GM18502 (cell line): ENCODE data around the gene BTBD9.

Source experiments
- ATAC-seq: cut with Tn5 transposase; IDR thresholded peaks from one replicate; pipeline ENCODE4 v1.9.1; 2021; ENCODE audit warnings: mild to moderate bottlenecking; ENCODE audit not compliant: unreplicated experiment, poor library complexity

BTBD9 gene

DNA sequence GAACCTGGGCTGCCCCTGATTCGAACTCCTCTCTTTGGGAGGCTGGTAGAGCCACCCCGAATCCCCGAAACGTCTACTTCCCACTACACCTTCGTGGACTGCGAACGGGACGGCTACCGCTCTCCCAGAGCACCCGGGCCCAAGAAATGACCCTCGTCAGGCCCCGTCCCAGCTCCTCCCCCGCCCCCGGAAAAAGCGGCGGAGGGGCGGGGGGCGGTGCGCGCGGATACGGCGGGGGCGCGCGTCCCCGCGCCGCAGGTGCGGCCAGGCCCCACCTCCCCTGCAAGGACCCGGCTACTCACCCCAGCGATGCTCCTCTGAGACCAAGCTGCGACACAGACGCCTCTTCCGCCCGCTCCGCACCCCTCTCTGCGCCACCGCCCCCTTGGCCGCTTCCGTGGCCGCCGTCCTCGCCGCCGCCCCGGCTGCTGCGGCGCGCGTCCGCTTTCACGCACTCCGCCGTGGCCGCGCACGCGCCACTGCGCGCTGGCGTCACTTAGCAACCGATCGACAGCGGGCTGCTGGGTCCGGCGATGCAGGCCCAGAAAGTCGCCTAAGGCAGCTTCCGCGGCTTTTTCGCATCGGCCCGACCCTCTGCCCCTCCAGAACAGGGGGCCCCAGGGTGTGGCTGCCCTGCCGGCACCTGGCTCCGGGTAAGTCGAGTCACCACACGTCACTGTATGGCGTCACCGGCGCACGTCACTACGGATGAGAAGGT, at the start of gene BTBD9:
Gene BTBD9, minus strand, starts transcription at position 432 of the 718 bp plus-strand sequence.
- ATAC-seq, result peak; percentile 78

DNA sequence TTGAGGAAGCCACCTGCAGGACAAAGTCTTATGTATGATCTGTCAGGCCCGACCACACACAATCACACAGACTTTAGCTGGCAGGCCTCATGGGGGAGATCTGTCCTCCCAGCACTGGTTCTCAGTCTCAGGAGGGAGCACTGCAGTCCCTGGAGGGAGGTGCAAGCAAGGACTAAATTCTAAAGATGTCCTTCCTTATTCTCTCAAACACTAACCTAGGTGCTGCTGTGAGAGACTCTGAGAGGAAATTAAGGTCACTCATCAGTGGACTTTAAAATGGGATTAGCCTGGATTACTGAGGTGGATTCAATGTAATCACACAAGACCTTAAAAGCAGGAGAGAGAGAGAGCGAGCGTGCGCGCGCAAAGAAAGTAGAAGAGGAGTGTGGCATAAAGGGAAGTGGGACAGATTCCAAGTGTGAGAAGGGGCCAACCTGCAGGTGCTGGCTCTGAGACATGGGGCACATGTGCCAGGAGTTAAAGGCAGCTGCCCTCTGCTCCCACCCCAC, 48.9 kb upstream of the BTBD9 start:
- peak; percentile 76 for ATAC-seq

DNA sequence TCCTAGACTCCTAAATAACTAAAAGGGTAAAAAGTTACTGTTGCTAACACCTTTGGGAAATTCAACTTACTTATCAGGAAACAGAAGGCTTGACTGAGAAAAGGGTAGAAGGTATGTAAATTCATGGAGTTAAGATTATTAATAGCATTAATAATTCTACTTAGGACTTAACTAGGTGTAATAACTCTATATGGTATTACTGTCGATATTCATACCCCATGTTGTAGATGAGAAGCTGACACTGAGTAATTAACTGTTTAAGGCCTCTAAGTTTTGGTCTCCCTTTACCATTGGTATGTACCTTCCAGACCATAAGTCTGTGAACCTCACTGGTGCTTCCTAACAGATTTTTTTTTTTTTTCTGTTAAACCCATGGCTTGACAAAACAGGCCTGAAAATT, 47.8 kb upstream of the BTBD9 start:
- ATAC-seq, result no peak

DNA sequence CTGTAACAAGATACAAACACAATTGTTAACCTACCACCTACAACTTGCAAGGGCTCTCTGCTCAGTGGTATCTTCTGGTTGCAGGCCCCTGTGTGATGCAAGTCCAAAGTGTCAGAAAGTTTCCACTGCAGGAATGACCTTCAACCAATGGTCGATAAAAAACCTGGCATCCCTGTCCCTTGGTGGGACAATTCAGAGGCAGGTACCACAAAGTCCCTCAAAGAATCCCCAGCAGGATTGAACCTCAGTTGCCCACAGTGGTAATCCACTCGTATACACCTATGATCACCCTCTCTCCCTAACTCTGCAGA, 47.3 kb upstream of the BTBD9 start:
- no peak for ATAC-seq

DNA sequence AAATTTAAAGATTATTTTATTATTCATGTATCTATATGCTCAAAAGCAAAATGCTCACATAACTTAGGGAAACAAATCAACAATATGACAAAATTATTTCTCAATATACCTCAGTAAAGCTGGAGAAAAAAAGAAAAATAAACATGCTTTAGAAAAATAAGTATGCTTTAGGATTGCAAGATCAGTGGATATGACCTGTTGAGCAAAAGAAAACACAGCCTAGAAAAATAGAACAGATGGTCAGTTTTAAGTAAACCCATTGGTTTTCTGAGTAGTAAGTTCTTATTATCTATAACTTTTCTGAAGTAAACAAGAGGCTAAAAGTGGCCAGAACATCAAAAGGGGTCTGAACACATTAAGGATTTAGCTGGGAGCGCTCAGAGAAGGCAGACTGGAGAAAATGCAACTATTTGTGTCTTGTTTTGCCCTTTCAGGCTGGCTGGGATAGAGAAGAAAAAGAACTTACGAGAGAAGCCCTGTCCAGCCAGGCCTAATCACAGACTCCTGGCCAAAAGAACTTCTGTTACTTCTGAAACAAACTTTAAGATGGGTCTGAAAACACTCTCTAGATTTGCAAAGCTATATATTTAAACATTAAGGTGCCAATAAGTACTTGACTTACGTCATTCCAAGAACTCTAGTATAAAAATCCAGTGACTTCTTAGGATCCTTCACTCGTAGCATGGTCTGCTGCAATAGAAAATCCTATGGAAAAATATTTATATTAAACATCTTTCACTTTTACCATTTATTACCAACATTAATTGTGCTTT, 46.7 kb upstream of the BTBD9 start:
- no peak for ATAC-seq

DNA sequence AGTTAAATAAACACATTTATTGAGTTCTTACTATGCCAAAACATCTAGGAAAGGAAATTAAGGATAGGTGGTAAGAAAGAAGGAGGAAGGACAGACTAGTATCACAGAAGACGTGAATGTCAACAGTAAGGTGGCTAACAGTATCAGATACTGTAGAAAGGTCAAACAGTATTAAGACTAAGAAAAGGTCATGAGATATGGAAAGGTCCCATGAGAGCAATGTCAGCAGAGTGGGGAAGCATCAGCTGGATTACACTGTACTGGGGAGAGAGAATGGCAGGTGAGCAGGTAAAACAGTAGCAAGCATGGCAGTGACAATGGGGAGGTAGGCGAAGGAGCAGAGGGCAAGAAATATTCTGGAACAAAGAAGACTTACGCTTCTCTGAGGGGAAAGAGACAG, 45.2 kb upstream of the BTBD9 start:
- ATAC-seq, result no peak

DNA sequence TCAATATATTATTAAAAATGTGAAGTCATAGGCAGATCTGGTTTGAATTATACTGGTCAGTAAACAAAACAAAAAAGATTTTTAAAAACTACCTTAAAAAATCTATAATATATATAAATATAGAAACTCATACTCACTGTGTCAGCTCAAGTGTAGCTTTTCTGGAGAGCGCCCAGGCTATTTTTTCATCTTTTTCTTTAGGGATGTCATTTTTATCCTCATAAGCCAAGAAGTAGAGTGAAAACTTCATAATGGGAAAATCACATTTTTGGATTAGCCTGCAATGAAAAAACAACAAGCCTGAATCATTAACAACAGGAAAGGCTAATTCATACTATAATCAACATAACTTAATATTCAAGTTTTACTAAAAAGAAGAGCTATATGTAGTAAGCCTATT, 44.5 kb upstream of the BTBD9 start:
- ATAC-seq, result no peak

DNA sequence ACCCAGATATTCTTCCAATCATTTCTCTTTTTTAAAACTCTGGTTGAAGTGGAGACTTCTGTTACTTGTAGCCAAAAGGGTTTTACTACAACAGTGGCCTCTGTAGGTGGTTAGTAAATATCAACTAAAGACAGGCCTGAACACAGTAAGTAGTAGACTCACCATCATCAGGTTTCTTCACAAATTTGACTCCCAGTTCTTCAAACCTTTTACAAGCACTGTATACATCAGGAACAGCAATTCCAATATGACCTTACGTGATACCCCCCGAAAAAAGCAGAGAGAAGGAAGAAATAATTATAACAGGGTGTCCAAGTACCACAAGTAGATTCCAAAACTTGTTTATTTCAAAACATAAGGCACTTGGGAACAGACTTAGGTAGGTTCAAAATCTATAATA, 42.1 kb upstream of the BTBD9 start:
- no peak for ATAC-seq

DNA sequence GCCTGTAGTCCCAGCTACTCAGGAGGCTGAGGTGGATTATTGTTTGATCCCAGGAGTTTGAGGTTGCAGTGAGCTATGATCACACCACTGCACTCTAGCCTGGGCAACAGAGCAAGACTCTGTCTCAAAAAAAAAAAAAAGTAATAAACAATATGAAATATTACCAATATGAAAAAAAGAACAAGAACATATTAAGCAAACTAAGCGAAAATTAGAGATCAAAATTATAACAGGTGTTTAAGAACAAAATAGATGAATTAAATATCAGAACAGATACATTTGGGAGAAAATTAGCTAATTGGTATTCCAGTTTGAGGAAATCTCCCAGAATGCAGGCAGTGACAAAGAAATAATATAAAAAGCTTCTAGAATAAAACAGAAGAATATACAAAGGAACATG, 39.9 kb upstream of the BTBD9 start:
- no peak for ATAC-seq

DNA sequence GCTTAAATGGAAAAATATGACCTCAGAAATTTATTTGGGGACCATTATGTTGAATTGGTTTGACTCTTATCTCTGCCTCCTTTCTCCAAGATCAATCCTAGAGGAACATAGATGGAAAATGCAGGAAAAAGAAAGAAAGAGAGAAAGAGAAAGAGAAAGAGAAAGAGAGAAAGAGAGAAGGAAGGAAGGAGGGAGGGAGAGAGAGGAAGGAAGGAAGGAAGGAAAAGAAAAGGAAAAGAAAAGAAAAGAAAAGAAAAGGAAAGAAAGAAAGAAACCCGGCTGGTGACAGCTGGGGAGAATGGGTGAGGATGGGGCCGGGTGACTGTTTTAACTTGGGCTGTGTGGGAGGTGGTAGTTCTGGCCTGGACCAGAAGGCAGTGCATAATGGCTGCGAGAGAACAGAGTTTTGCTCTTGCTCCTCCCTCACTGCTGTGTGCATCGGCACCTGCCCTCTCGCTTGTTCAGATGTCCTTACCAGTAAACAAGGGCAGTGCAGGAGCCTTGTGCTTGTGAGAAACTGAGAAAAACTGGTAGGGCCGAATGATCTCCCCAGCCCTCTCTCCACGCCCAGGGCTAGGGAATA, 38.5 kb upstream of the BTBD9 start:
- ATAC-seq, result peak; percentile 53

DNA sequence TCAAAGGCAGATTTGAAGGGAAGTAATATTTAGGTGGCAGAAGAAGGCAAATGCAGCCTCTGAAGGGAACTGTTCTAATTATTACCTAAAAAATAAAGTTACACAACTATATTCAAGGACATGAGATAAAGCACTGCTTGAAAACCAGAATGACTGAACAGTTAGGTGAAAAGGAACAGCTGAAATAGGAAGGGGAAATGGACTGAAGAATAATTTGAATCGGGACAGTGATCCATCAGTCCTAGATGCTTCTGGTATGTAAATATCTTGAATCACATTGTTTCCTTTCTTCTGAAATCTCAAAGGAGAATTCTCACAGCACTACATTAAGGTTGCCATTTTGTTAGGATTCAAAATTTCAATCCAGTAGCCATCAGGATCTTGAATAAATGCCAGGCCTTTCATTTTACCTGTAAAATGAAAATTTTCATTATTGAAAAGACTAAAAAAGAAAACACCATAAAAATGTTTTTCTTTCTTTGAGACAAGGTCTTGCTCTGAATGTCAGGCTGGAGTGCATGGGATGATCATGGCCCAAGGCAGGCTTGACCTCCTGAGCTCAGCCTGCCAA, 37.3 kb upstream of the BTBD9 start:
- no peak for ATAC-seq

DNA sequence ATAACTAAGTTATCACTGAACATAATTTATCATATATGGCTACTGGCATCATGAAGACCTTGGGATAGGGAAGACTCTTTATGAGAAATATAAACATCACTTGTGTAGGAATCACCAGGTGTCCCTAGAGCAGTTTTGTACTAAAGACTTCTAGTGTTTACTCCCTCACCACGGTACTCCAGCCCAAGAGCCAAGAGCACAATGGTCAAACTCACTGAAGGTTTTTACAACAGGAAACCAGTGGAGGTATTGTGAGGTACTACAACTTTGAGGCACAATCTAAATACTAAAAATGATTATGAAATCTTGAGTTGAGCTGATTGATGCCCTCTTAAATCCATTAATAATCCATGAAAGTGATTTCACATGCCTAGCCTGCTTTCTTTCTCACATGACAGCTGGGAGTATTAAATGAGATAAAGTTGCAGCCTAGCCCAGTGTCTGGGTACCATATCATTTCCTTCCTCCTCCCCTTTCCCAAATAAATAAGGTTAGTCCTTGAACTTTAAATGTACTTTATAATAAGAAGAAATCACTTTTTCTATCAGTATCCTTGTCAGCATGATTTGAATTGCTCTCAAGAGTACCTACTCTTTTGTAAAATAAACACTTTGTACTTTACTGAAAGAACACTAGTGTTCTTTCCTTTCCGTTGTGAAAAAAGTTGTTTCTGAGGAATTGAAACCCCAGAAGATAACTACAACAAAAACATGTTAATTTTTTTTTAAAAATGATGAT, 36.7 kb upstream of the BTBD9 start:
- no peak for ATAC-seq

DNA sequence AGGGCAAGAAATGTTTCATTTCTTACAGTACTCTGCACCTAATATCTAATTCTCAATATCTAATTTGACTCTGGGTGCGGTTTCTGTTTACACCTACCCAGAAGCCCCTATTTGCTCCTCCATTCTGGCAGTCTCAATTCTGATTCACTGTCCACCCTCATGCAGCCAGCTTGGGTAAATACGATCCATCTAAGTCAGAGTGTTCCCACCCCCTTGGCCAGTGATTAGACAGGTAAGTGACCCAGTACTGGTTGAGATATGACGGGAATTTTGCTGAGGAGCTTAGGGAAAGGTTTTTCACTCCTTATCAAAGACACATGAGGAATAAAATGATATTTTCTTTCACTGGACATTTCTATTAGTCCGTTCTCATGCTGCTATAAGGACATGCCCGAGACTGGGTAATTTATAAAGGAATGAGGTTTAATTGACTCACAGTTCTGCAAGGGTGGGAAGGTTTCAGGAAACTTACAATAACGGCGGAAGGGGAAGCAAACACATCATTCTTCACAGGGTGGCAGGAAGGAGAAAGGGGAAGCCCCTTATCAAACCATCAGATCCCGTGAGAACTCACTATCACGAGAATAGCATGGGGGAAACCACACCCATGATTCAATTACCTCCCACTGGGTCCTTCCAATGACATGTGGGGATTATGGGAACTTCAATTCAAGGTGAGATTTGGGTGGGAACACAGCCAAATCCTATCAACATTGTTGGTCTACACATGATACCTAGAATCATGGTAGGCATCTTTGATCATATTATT, 33.9 kb upstream of the BTBD9 start:
- ATAC-seq, result no peak

DNA sequence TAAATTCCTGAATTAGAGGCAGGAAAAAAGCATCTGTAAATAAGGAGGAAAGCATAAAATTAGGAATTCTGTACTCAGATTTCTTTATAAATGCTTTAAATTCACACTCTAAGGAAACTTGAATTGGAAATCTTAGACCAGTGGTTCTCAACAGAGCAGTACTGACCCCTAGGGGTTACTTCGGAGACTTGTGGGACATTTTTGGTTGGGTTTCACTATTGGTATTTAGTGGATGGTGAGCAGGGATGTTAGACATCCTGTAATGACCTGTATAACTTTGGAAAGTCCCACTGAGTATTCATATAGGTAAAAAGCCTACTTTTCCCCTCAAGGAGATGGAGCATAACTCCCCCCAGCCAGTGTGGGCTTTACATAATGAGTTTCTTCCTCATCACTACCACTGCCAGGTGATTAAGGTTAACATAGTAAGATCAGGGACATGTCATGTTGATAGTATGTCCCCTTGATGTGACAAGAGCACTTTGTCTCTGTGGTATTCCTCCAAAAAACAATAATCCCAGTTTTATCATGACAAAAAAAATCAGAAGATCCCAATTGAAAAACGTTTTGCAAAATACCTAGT, 32.2 kb upstream of the BTBD9 start:
- ATAC-seq, result peak; percentile 84

DNA sequence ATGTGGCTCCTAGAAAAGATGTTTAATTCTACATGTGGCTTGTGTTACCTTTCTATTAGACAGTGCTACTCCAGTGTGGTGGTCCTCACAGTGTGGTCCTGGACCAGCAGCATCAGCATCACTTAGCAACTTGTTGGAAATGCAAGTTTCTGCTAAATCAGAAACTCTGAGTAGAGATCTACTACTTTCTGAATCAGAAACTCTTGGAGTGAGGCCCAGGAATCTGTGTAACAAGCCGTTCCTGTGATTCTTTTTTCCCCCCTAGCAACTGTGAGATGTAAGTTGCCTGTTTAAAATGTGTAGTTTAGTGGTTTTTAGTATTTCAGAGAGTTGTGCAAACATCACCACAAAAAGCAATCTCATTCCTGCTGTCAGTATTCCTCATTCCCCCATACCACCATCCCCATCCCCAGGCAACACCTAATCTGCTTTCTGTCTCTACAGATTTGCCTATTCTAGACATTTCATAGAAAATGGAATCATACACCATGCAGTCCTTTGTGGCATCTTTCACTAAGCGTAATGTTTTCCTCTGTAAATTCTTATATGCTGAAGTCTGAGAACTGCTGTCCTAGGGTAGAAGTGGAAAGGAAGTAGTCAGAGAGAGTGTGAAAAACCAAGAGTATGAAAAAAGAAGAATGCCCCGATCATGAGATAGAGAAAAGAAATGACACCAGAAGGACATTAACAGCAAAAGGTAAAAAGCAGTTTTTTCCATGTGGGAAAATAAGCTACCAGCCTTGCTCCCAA, 18.9 kb upstream of the BTBD9 start:
- ATAC-seq, result no peak

DNA sequence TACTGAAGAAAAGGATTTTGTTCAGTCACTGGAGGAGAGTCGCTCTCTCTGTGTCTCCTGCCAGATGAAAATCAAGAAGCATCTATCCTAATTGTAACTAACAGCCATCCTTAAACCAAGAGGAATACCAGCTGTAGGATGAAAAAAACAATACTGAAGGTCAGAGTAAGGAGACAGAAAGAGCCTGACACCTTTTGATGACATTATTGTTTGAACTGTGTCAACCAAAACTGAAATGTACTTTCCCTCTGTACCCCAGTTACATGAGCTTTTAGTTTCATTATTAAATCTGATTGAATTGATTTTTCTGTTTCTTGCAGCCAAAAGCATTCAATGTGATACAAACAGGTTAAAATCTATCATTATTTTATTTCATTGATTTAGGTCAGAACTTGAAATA, 17.2 kb upstream of the BTBD9 start:
- no peak for ATAC-seq

DNA sequence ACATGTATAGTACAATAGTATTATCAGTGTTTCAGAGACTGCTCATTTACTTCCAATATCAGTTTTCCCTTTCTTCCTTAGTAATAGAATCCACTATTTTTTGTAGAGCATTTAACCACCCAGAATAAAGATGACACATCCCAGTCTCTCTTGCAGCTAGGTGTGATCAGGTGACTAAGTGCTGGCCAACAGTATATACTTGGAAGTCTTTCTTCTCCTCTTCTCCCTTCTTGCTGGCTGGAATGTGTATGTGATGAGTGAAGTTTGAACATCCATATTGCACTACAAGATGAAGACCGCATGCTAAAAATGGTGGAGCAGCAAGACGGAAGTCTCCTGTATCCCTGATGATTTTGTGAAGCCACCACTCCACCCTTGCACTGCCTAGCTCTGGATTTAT, 14.5 kb upstream of the BTBD9 start:
- no peak for ATAC-seq

DNA sequence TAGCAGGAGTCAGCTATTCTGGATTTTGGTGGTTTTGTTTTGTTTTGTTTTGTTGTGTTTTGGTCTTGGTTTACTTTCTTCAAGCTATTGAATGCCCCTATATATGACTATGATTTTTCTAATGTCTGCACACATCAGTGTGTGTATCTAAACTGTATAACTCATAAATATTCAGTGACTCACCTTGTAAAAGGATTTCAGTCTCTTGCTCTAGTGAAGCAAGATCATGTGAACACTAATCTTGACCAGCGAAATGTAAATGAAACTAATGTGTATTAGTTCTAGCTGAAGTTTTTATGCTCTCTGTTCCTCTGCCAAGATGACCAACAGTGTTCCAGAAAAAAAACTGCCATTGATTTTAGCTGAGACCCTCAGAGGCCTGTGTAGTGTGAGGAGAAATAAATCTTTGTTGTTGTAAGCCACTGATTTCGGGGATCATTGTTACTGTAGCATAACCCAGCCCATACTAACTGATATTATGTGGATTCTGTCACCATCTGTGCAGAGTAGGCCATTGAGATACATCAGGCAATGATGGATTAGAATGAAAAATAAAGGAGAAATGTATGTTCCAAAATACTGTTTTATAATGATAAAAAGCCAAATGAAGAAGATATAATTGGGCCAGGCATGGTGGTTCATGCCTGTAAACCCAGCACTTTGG, 11.5 kb upstream of the BTBD9 start:
- no peak for ATAC-seq
